Bronchial epithelial cell (primary cell): Measurements from ENCODE around the gene ARRDC3. TPM values are rescaled to one million over a fixed set of nuclear protein-coding genes. Genes with fewer than 3 reads are reported as not detected.
"Not testable (repeated sequence)": the region's sequence is repeated elsewhere in the genome, so short reads cannot be mapped to it uniquely, and the experiment has no call there.

Experiments used
- DNase-seq: peaks from one replicate; pipeline ENCODE4 v3.0.0-alpha.2; 2010; ENCODE audit warnings: low read depth
- FAIRE-seq: peaks from 2 replicates; lab custom pipeline; 2011; peaks lifted over from hg19 to GRCh38; lab: Jason Lieb, UNC
- H3K27me3 ChIP-seq: 2 replicates; pipeline ENCODE4 v1.5.1; 2011; ENCODE audit warnings: low read length; ENCODE audit not compliant: control insufficient read depth, insufficient read depth
- H3K36me3 ChIP-seq: 2 replicates; pipeline ENCODE4 v1.5.1; 2011; ENCODE audit warnings: low read length; ENCODE audit not compliant: control insufficient read depth, insufficient read depth
- H3K4me3 ChIP-seq: 2 replicates; pipeline ENCODE4 v1.5.1; 2011; ENCODE audit warnings: mild to moderate bottlenecking, low read depth, low read length, control low read depth
- total RNA-seq: library from RNA; depleted of rRNA; stranded (reverse); fragments of >200 nt; gene quantifications from 2 replicates; pipeline ENCODE4 v1.2.1, GENCODE V29; 2014
- TF ChIP-seq, protein P1 (sequence below): IDR thresholded peaks from 2 replicates; pipeline ENCODE4 v1.5.1; 2011; ENCODE audit warnings: mild to moderate bottlenecking, moderate library complexity, low read length, control low read depth, inconsistent platforms; ENCODE audit not compliant: insufficient read depth, severe bottlenecking

The ARRDC3 gene
- total RNA-seq, 1 donor from 2014 or later = 70.3 TPM

- Histone ChIP-seq H3K27me3 (no peaks in the 10 kb centered on the region), H3K4me3 (no peak overlapping the region), H3K36me3 (no peaks in the 10 kb centered on the region)
- DNase-seq (no peak), FAIRE-seq (no peak)
- TF ChIP-seq, protein P1, sequence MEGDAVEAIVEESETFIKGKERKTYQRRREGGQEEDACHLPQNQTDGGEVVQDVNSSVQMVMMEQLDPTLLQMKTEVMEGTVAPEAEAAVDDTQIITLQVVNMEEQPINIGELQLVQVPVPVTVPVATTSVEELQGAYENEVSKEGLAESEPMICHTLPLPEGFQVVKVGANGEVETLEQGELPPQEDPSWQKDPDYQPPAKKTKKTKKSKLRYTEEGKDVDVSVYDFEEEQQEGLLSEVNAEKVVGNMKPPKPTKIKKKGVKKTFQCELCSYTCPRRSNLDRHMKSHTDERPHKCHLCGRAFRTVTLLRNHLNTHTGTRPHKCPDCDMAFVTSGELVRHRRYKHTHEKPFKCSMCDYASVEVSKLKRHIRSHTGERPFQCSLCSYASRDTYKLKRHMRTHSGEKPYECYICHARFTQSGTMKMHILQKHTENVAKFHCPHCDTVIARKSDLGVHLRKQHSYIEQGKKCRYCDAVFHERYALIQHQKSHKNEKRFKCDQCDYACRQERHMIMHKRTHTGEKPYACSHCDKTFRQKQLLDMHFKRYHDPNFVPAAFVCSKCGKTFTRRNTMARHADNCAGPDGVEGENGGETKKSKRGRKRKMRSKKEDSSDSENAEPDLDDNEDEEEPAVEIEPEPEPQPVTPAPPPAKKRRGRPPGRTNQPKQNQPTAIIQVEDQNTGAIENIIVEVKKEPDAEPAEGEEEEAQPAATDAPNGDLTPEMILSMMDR = no peak
Observed at GRCh38 chr5:91388362-91388761, 5.2 kb upstream of the ARRDC3 start.

GRCh38 chr5:91386120-91386519 lies 3.0 kb upstream of the ARRDC3 start:
- FAIRE-seq (no peak), DNase-seq (no peak)
- H3K4me3 ChIP-seq = no peak overlapping the region
- H3K36me3 ChIP-seq = no peaks in the 10 kb centered on the region
- no peaks in the 10 kb centered on the region for H3K27me3 ChIP-seq
- TF ChIP-seq, protein P1 = no peak

DNA sequence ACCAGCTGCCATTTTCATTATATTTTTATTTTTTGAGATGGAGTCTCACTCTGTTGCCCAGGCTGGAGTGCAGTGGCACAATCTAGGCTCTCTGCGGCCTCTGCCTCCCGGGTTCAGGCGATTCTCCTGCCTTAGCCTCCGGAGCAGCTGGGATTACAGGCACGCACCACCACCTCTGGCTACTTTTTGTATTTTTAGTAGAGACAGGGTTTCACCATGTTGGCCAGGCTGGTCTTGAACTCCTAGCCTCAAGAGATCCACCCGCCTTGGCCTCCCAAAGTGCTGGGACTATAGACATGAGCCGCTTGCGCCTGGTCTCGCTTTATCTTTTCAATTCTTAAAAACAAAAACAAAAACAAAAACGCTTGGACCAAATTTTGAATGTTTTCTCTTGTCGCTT lies 2.5 kb upstream of the ARRDC3 start:
- H3K27me3 ChIP-seq, DNase-seq, H3K36me3 ChIP-seq, FAIRE-seq, H3K4me3 ChIP-seq: not testable (repeated sequence)

- no peaks in the 10 kb centered on the region for H3K27me3 ChIP-seq
- peak; percentile 94 for DNase-seq
- no peaks in the 10 kb centered on the region for H3K36me3 ChIP-seq
- H3K4me3 ChIP-seq = peak overlapping the region; percentile 71
- no peak for FAIRE-seq
- TF ChIP-seq, protein P1 = peak; percentile 70
Observed at GRCh38 chr5:91384671-91385430, 1.7 kb upstream of the ARRDC3 start.

DNA sequence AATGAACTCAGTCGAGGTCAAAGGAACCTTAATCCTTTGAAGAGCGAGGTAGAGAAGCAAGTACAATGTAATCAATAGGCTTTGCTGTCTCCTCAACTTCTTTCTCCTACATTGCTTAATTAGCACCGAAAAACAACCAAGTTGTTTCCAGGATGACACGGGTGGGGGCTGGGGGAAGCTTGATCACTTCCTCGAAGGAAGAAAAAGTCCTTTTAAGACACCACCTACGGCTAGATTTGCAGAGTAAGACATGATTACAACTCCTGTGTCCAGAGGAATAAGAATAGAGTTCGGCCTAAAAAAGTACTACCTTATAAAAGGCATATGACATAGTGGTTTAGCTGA lies 811 bp upstream of the ARRDC3 start:
- DNase-seq (no peak), FAIRE-seq (no peak)
- Histone ChIP-seq H3K27me3 (no peaks in the 10 kb centered on the region), H3K4me3 (peak overlapping the region; percentile 71), H3K36me3 (no peaks in the 10 kb centered on the region)
- TF ChIP-seq, protein P1 = no peak

DNA sequence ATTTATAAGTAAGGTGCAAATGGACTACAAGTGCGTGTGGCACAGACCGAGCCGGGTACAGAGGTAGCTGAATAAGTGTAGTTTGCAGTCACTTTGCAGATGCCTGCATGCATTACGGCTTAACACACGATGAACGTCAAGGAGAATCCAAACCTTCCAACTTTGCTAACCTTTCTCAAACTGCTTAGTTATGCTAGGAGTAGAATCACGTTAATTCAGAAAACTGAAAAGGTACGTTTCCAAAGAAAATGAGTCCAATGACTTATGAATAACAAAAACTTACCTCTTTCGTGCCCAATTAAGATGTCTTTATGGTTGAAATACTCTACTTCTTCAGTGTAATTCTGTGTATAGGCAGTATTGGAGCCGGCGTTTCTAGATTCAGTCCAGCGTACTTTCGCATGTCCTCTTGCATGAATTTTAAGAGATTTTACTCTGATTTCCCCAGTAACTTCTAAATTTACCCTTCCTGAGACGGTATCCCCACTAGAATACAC lies 539 bp downstream of the ARRDC3 start:
- no peak for FAIRE-seq
- H3K27me3 ChIP-seq = no peaks in the 10 kb centered on the region
- H3K4me3 ChIP-seq = peak overlapping the region; percentile 71
- DNase-seq = peak; percentile 40
- TF ChIP-seq, protein P1 = no peak
- no peaks in the 10 kb centered on the region for H3K36me3 ChIP-seq
